Liver (tissue), 9 donors: ENCODE measurements around the gene FAM222A. TPM values are rescaled to one million over a fixed set of nuclear protein-coding genes. Genes with fewer than 3 reads are reported as not detected.

ENCODE experiments used
- DNase-seq: peaks from one replicate; pipeline ENCODE4 v3.0.0-alpha.2; 2017; ENCODE audit warnings: low spot score
- H3K27ac ChIP-seq, 2 donors: one replicate each; pipeline ENCODE4 v1.7.0; 2013; ENCODE audit warnings: inconsistent platforms in 2 of 2, low read length in 2 of 2, control low read depth in 1 of 2, low read depth in 1 of 2, mild to moderate bottlenecking in 1 of 2
- H3K27me3 ChIP-seq, 4 donors: one replicate each; pipeline versions ENCODE4 v1.6.1 to v1.7.0; 2013; ENCODE audit warnings: low read length in 3 of 4, inconsistent platforms in 1 of 4, mild to moderate bottlenecking in 1 of 4, moderate library complexity in 1 of 4; ENCODE audit not compliant: control insufficient read depth in 4 of 4, insufficient read depth in 4 of 4
- H3K36me3 ChIP-seq, 4 donors: one replicate each; pipeline versions ENCODE4 v1.6.1 to v1.7.0; 2013; ENCODE audit warnings: low read length in 3 of 4, mild to moderate bottlenecking in 3 of 4, low read depth in 1 of 4, moderate library complexity in 1 of 4; ENCODE audit not compliant: control insufficient read depth in 4 of 4, insufficient read depth in 3 of 4
- H3K4me1 ChIP-seq, 4 donors: one replicate each; pipeline versions ENCODE4 v1.6.1 to v1.7.0; 2013; ENCODE audit warnings: low read length in 3 of 4, mild to moderate bottlenecking in 3 of 4, moderate library complexity in 1 of 4; ENCODE audit not compliant: control insufficient read depth in 4 of 4, insufficient read depth in 4 of 4
- H3K4me3 ChIP-seq, 3 donors: one replicate each; pipeline versions ENCODE4 v1.6.1 to v1.7.0; 2013; ENCODE audit warnings: low read length in 3 of 3, control low read depth in 1 of 3, low read depth in 1 of 3, mild to moderate bottlenecking in 1 of 3
- H3K9ac ChIP-seq, 2 donors: one replicate each; pipeline ENCODE4 v1.7.0; 2013; ENCODE audit warnings: low read length in 2 of 2, mild to moderate bottlenecking in 2 of 2, moderate library complexity in 2 of 2, control low read depth in 1 of 2, low read depth in 1 of 2
- H3K9me3 ChIP-seq, 4 donors: one replicate each; pipeline versions ENCODE4 v1.6.1 to v1.7.0; 2013; ENCODE audit warnings: low read length in 3 of 4; ENCODE audit not compliant: control insufficient read depth in 4 of 4
- EGR1 ChIP-seq, 2 donors: IDR thresholded peaks; 2 replicates each; pipeline ENCODE4 v1.6.1; 2016 to 2018; ENCODE audit warnings: antibody characterized with exemption in 2 of 2, low read depth in 2 of 2
- FOXA1 ChIP-seq: IDR thresholded peaks from 2 replicates; pipeline ENCODE4 v1.6.1; 2016; ENCODE audit warnings: antibody characterized with exemption
- FOXA2 ChIP-seq: IDR thresholded peaks from 2 replicates; pipeline ENCODE4 v1.6.1; 2016; ENCODE audit warnings: antibody characterized with exemption
- GABPA ChIP-seq, 2 donors: IDR thresholded peaks in 1 of 2; conservative IDR thresholded peaks in 1 of 2; 2 replicates each; pipeline ENCODE4 v1.6.1; 2016; ENCODE audit warnings: antibody characterized with exemption in 2 of 2, mild to moderate bottlenecking in 1 of 2, moderate library complexity in 1 of 2
- HNF4A ChIP-seq, 2 donors: conservative IDR thresholded peaks; 2 replicates each; pipeline ENCODE4 v1.6.1; 2016; ENCODE audit warnings: antibody characterized with exemption in 2 of 2, mild to moderate bottlenecking in 2 of 2
- HNF4G ChIP-seq: IDR thresholded peaks from 2 replicates; pipeline ENCODE4 v1.6.1; 2016; ENCODE audit warnings: antibody characterized with exemption
- JUND ChIP-seq, 2 donors: IDR thresholded peaks; 2 replicates each; pipeline ENCODE4 v1.6.1; 2016; ENCODE audit warnings: antibody characterized with exemption in 2 of 2
- NR2F2 ChIP-seq: IDR thresholded peaks from 2 replicates; pipeline ENCODE4 v1.6.1; 2016; ENCODE audit warnings: antibody characterized with exemption
- RAD21 ChIP-seq, 2 donors: IDR thresholded peaks; 2 replicates each; pipeline ENCODE4 v1.6.1; 2016; ENCODE audit warnings: antibody characterized with exemption in 2 of 2, mild to moderate bottlenecking in 2 of 2
- RXRA ChIP-seq, 2 donors: IDR thresholded peaks; 2 replicates each; pipeline ENCODE4 v1.6.1; 2017 to 2018; ENCODE audit warnings: antibody characterized with exemption in 2 of 2, mild to moderate bottlenecking in 1 of 2
- SP1 ChIP-seq: IDR thresholded peaks from 2 replicates; pipeline ENCODE4 v1.6.1; 2018; ENCODE audit warnings: antibody characterized with exemption, mild to moderate bottlenecking
- TAF1 ChIP-seq: conservative IDR thresholded peaks from 2 replicates; pipeline ENCODE4 v1.6.1; 2016; ENCODE audit warnings: antibody characterized with exemption, mild to moderate bottlenecking
- YY1 ChIP-seq: IDR thresholded peaks from 2 replicates; pipeline ENCODE4 v1.6.1; 2016; ENCODE audit warnings: antibody characterized with exemption, mild to moderate bottlenecking
- WGBS: extraction: QIAGEN DNeasy Blood & Tissue Kit; methylation state at CpG from one replicate; pipeline ENCODE4 v1.1.7; 2013; 5-methylcytosine and 5-hydroxymethylcytosine counted together
- polyA plus RNA-seq, 2 donors: library from polyadenylated mRNA; stranded (reverse) in 1 of 2; unstranded in 1 of 2; fragments of 200-250 nt in 1 of 2; fragments of >200 nt in 1 of 2; fragmentation: Nextera tagmentation in 1 of 2; extraction: Ambion mirVana in 1 of 2; gene quantifications; one replicate each; pipeline versions ENCODE4 v1.2.1 to v1.2.3, GENCODE V29; 2013 to 2015
- total RNA-seq, 2 donors: library from RNA; depleted of rRNA; stranded (reverse); fragments of >200 nt; gene quantifications; one replicate each; pipeline ENCODE4 v1.2.3, GENCODE V29; 2014
- TF ChIP-seq, protein P1 (sequence below): IDR thresholded peaks from 2 replicates; pipeline ENCODE4 v1.6.1; 2016; ENCODE audit warnings: antibody characterized with exemption
- TF ChIP-seq, protein P2 (sequence below): IDR thresholded peaks from 2 replicates; pipeline ENCODE4 v1.6.1; 2016; ENCODE audit warnings: antibody characterized with exemption
- TF ChIP-seq, protein P3 (sequence below): IDR thresholded peaks from 2 replicates; pipeline ENCODE4 v1.6.1; 2016; ENCODE audit warnings: antibody characterized with exemption, mild to moderate bottlenecking
- TF ChIP-seq, protein P4 (sequence below): fragments of 150-350 bp; IDR thresholded peaks from 2 replicates; pipeline ENCODE4 v1.5.1; 2017; ENCODE audit warnings: improper control_type of control experiment, low read depth, low read length; ENCODE audit not compliant: missing input control
- TF ChIP-seq, protein P5 (sequence below): IDR thresholded peaks from 2 replicates; pipeline ENCODE4 v1.6.1; 2016; ENCODE audit warnings: antibody characterized with exemption
- donor health status: healthy.
- donor health status: healthy.
- donor health status: healthy.
- donor health status: healthy.
- donor health status: healthy.

The FAM222A gene
- total and polyA plus RNA-seq, 4 donors, result 0.97 to 2.2 (median 1.9) TPM

DNA sequence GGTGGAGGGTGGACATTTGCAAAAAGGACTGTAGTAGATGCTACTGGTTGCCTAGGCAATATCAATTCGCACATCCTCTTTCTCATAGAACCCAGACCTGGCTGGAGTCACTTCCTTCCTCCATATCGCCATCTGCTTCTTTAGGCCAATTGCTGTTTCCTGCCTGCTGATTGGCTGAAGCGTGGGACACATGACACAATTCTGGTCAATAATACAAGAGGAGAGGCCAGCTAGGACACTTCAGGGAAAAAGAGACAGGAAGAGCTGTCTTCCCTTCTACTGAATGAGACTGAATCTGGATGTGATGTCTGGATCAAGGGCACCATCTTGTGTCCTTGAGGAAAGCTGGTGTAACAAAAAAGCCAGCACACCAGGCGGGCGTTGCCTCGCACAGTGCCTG lies 65.8 kb downstream of the FAM222A start:
- no peak overlapping the region for H3K9ac ChIP-seq
- DNase-seq, result no peak
- peaks cover 0 to 2% (median 0%) of the 10 kb centered on the region in 4 donors for H3K4me1 ChIP-seq
- H3K4me3 ChIP-seq, result no peak overlapping the region
- 89% methylated on average over 6 of the region's 6 CpGs for WGBS
- no peaks in the 10 kb centered on the region for H3K9me3 ChIP-seq
- TF ChIP-seq FOXA2 (no peak), RAD21 (IDR thresholded peaks at IDR 0.05) (peak in 1 of 2 donors; percentile 28), EGR1 (IDR thresholded peaks at IDR 0.05; ENCODE audit: low read depth in 2 of 2) (no peak), SP1 (no peak)
- H3K36me3 ChIP-seq, result peaks cover 0 to 10% (median 4%) of the 10 kb centered on the region in 4 donors
- H3K27me3 ChIP-seq, result no peaks in the 10 kb centered on the region
- H3K27ac ChIP-seq, result no peak overlapping the region

DNA sequence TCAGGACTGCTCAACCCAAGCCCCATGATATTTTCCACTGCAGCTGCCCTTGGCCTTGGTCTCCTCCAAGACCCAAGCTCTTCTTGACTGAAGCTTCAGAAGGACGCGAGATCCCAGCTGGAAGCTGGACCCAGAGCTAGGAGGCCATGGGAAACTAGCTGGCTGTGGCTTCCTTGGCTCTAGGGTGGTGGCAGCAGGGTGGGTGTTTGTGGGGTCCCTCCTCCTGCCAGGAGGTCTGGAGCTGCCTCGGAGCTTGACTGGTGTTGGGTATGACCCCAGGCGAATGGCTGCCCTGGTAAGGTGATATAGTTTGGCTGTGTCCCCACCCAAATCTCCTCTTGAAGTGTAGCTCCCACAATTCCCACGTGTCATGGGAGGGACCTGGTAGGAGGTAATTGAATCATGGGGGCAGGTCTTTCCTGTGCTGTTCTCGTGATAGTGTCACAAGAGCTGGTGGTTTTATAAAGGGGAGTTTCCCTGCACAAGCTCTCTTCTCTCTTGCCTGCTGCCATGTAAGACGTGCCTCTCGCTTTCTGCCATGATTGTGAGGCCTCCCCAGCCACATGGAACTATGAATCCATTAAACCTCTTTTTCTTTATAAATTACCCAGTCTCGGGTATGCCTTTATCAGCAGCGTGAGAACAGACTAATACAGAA lies 68.2 kb downstream of the FAM222A start:
- Histone ChIP-seq H3K9me3 (no peaks in the 10 kb centered on the region), H3K27me3 (no peaks in the 10 kb centered on the region), H3K9ac (no peak overlapping the region), H3K4me3 (no peak overlapping the region), H3K27ac (no peak overlapping the region), H3K4me1 (no peaks in the 10 kb centered on the region), H3K36me3 (peaks cover 0 to 24% (median 4%) of the 10 kb centered on the region in 4 donors)
- DNase-seq, result no peak
- WGBS, result 87% methylated on average over 10 of the region's 10 CpGs
- TF ChIP-seq, protein P1, sequence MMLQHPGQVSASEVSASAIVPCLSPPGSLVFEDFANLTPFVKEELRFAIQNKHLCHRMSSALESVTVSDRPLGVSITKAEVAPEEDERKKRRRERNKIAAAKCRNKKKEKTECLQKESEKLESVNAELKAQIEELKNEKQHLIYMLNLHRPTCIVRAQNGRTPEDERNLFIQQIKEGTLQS, result no peak
- TF ChIP-seq GABPA (IDR thresholded peaks at IDR 0.05 in 1 of 2, conservative IDR thresholded peaks at IDR 0.05 in 1 of 2) (no peak), HNF4G (no peak), NR2F2 (no peak), JUND (IDR thresholded peaks at IDR 0.05) (no peak), YY1 (no peak), TAF1 (no peak), FOXA1 (no peak), EGR1 (IDR thresholded peaks at IDR 0.05; ENCODE audit: low read depth in 2 of 2) (no peak), RXRA (IDR thresholded peaks at IDR 0.05) (no peak), RAD21 (IDR thresholded peaks at IDR 0.05) (no peak), FOXA2 (no peak), SP1 (no peak), HNF4A (conservative IDR thresholded peaks at IDR 0.05) (no peak)
- TF ChIP-seq, protein P2, sequence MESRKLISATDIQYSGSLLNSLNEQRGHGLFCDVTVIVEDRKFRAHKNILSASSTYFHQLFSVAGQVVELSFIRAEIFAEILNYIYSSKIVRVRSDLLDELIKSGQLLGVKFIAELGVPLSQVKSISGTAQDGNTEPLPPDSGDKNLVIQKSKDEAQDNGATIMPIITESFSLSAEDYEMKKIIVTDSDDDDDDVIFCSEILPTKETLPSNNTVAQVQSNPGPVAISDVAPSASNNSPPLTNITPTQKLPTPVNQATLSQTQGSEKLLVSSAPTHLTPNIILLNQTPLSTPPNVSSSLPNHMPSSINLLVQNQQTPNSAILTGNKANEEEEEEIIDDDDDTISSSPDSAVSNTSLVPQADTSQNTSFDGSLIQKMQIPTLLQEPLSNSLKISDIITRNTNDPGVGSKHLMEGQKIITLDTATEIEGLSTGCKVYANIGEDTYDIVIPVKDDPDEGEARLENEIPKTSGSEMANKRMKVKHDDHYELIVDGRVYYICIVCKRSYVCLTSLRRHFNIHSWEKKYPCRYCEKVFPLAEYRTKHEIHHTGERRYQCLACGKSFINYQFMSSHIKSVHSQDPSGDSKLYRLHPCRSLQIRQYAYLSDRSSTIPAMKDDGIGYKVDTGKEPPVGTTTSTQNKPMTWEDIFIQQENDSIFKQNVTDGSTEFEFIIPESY, result no peak
- TF ChIP-seq, protein P3, sequence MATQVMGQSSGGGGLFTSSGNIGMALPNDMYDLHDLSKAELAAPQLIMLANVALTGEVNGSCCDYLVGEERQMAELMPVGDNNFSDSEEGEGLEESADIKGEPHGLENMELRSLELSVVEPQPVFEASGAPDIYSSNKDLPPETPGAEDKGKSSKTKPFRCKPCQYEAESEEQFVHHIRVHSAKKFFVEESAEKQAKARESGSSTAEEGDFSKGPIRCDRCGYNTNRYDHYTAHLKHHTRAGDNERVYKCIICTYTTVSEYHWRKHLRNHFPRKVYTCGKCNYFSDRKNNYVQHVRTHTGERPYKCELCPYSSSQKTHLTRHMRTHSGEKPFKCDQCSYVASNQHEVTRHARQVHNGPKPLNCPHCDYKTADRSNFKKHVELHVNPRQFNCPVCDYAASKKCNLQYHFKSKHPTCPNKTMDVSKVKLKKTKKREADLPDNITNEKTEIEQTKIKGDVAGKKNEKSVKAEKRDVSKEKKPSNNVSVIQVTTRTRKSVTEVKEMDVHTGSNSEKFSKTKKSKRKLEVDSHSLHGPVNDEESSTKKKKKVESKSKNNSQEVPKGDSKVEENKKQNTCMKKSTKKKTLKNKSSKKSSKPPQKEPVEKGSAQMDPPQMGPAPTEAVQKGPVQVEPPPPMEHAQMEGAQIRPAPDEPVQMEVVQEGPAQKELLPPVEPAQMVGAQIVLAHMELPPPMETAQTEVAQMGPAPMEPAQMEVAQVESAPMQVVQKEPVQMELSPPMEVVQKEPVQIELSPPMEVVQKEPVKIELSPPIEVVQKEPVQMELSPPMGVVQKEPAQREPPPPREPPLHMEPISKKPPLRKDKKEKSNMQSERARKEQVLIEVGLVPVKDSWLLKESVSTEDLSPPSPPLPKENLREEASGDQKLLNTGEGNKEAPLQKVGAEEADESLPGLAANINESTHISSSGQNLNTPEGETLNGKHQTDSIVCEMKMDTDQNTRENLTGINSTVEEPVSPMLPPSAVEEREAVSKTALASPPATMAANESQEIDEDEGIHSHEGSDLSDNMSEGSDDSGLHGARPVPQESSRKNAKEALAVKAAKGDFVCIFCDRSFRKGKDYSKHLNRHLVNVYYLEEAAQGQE, result no peak
- TF ChIP-seq, protein P4, sequence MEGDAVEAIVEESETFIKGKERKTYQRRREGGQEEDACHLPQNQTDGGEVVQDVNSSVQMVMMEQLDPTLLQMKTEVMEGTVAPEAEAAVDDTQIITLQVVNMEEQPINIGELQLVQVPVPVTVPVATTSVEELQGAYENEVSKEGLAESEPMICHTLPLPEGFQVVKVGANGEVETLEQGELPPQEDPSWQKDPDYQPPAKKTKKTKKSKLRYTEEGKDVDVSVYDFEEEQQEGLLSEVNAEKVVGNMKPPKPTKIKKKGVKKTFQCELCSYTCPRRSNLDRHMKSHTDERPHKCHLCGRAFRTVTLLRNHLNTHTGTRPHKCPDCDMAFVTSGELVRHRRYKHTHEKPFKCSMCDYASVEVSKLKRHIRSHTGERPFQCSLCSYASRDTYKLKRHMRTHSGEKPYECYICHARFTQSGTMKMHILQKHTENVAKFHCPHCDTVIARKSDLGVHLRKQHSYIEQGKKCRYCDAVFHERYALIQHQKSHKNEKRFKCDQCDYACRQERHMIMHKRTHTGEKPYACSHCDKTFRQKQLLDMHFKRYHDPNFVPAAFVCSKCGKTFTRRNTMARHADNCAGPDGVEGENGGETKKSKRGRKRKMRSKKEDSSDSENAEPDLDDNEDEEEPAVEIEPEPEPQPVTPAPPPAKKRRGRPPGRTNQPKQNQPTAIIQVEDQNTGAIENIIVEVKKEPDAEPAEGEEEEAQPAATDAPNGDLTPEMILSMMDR, result no peak
- TF ChIP-seq, protein P5, sequence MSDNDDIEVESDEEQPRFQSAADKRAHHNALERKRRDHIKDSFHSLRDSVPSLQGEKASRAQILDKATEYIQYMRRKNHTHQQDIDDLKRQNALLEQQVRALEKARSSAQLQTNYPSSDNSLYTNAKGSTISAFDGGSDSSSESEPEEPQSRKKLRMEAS, result no peak
